ENCODE measurements around the gene C6orf62. TPM values are rescaled to one million over a fixed set of nuclear protein-coding genes. Genes with fewer than 3 reads are reported as not detected.
"Not testable (repeated sequence)": the region's sequence is repeated elsewhere in the genome, so short reads cannot be mapped to it uniquely, and the experiment has no call there.

The C6orf62 gene
- total RNA-seq, 1 donor from 2014 or later, result 120 TPM

DNA sequence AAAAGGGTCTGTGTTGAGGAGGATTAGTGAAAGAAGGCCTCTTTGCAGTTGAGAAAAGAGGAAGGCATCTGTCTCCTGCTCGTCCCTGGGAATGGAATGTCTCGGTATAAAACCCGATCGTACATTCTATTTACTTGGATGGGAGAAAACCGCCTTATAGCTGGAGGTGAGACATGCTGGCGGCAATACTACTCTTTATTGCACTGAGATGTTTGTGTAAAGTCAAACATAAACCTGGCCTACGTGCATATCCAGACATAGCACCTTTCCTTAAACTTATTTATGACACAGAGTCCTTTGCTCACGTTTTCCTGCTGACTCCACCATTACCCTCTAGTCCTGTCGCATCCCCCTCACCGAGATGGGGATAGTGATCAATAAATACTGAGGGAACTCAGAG lies 56.7 kb downstream of the C6orf62 start:
- Histone ChIP-seq H3K27me3 (no peaks in the 10 kb centered on the region), H3K36me3 (peaks cover 31% of the 10 kb centered on the region), H3K4me1 (peaks cover 25% of the 10 kb centered on the region), H3K27ac (no peak overlapping the region), H3K4me3 (no peak overlapping the region), H3K9me3 (no peaks in the 10 kb centered on the region)
- TF ChIP-seq, protein P1, sequence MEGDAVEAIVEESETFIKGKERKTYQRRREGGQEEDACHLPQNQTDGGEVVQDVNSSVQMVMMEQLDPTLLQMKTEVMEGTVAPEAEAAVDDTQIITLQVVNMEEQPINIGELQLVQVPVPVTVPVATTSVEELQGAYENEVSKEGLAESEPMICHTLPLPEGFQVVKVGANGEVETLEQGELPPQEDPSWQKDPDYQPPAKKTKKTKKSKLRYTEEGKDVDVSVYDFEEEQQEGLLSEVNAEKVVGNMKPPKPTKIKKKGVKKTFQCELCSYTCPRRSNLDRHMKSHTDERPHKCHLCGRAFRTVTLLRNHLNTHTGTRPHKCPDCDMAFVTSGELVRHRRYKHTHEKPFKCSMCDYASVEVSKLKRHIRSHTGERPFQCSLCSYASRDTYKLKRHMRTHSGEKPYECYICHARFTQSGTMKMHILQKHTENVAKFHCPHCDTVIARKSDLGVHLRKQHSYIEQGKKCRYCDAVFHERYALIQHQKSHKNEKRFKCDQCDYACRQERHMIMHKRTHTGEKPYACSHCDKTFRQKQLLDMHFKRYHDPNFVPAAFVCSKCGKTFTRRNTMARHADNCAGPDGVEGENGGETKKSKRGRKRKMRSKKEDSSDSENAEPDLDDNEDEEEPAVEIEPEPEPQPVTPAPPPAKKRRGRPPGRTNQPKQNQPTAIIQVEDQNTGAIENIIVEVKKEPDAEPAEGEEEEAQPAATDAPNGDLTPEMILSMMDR (IDR thresholded peaks at IDR 0.05), result no peak
- no peak for ATAC-seq
- no peak for DNase-seq
- intact Hi-C loops (cut with DNase I), result no loop called here

DNA sequence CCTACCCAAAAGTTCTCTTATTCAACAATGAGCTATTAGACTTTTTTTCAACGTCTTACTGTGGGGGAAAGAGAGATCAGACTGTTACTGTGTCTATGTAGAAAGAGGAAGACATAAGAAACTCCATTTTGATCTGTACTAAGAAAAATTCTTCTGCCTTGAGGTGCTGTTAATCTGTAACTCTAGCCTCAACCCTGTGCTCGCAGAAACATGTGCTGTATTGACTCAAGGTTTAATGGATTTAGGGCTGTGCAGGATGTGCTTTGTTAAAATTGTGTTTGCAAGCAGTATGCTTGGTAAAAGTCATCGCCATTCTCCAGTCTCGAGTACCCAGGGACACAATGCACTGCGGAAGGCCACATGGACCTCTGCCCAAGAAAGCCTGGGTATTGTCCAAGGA lies 57.2 kb downstream of the C6orf62 start:
- Histone ChIP-seq H3K4me1 (peaks cover 25% of the 10 kb centered on the region), H3K36me3 (peaks cover 35% of the 10 kb centered on the region)
- H3K27me3 ChIP-seq; intact Hi-C loops (cut with DNase I); H3K9me3 ChIP-seq; ATAC-seq; DNase-seq; H3K27ac ChIP-seq; H3K4me3 ChIP-seq: not testable (repeated sequence)

GRCh38 chr6:24660105-24660504 lies 58.8 kb downstream of the C6orf62 start:
- no peaks in the 10 kb centered on the region for H3K27me3 ChIP-seq
- intact Hi-C loops (cut with DNase I), result no loop called here
- H3K36me3 ChIP-seq, result peaks cover 37% of the 10 kb centered on the region
- H3K4me1 ChIP-seq, result peaks cover 17% of the 10 kb centered on the region
- ATAC-seq (peak; percentile 33), DNase-seq (no peak)
- H3K4me3 ChIP-seq, result no peak overlapping the region
- H3K9me3 ChIP-seq, result no peaks in the 10 kb centered on the region
- peak overlapping the region; percentile 17 for H3K27ac ChIP-seq
- TF ChIP-seq, protein P1 (IDR thresholded peaks at IDR 0.05), result no peak

DNA sequence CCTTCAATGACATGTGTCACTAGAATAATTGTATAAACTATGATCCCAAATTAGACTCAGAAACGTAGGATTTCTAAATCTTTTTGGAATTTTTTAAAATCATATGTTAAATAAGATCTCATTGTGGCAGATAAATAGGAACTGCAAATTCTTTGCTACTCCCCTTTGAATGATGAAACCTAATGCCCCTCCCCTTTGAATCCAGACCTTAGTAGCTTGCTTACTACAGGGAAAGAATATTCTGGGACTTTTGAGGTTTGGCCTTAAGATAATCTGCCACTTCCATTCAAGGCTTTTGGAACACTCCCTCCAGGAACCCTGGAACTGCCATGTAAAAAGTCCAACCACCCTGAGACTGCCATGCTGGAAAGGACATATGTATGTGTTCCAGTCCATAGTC lies 59.4 kb downstream of the C6orf62 start:
- ATAC-seq (peak; percentile 29), DNase-seq (no peak)
- Histone ChIP-seq H3K27ac (peak overlapping the region; percentile 17), H3K4me3 (no peak overlapping the region), H3K4me1 (peaks cover 12% of the 10 kb centered on the region), H3K36me3 (peaks cover 37% of the 10 kb centered on the region), H3K9me3 (no peaks in the 10 kb centered on the region), H3K27me3 (no peaks in the 10 kb centered on the region)
- TF ChIP-seq, protein P1 (IDR thresholded peaks at IDR 0.05), result no peak
- intact Hi-C loops (cut with DNase I), result no loop called here

- Histone ChIP-seq H3K27ac (peak overlapping the region; percentile 17), H3K4me3 (no peak overlapping the region), H3K36me3 (peaks cover 39% of the 10 kb centered on the region), H3K9me3 (no peaks in the 10 kb centered on the region), H3K27me3 (no peaks in the 10 kb centered on the region), H3K4me1 (peaks cover 10% of the 10 kb centered on the region)
- peak; percentile 92 for ATAC-seq
- intact Hi-C loops (cut with DNase I), result no loop called here
- TF ChIP-seq, protein P1 (IDR thresholded peaks at IDR 0.05), result no peak
- no peak for DNase-seq
Observed at GRCh38 chr6:24658573-24659560, 60.1 kb downstream of the C6orf62 start.

DNA sequence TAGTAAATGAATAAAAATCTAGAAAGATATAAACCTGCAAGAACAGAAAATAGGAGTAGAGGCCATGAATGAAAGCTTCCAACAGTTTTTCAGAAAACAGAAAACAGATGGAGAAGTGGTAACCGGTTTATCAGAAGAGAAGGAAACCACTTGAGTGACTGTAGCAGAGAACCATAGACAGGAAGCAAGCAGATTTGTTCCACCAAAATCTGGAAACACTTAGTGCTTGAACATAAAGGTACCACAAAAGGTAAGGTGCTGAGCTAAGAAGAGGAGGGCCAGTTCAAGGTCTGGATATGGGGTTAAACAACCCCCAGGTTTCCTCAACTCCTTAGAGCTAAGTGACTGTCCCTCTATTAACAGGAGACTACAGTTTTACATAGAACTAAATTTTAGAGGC lies 63.7 kb downstream of the C6orf62 start:
- no peak for ATAC-seq
- no peak overlapping the region for H3K27ac ChIP-seq
- intact Hi-C loops (cut with DNase I), result no loop called here
- H3K27me3 ChIP-seq, result no peaks in the 10 kb centered on the region
- no peak overlapping the region for H3K4me3 ChIP-seq
- TF ChIP-seq, protein P1 (IDR thresholded peaks at IDR 0.05), result no peak
- no peaks in the 10 kb centered on the region for H3K9me3 ChIP-seq
- DNase-seq, result no peak
- H3K4me1 ChIP-seq, result peaks cover 5% of the 10 kb centered on the region
- H3K36me3 ChIP-seq, result peaks cover 49% of the 10 kb centered on the region
